ENCODE measurements around the gene ARIH1.

ARIH1 gene

GRCh38 chr15:72487070-72487797 lies 13.1 kb downstream of the ARIH1 start:
- DNase-seq (ENCODE audit: low read depth), result no peak

- DNase-seq (ENCODE audit: low read depth), result no peak
Observed at GRCh38 chr15:72488558-72488957, 14.4 kb downstream of the ARIH1 start.

- DNase-seq (ENCODE audit: low read depth), result no peak
Observed at GRCh38 chr15:72489943-72490554, 15.9 kb downstream of the ARIH1 start.

GRCh38 chr15:72491768-72492167 lies 17.6 kb downstream of the ARIH1 start:
- DNase-seq (ENCODE audit: low read depth), result no peak

GRCh38 chr15:72492733-72493132 lies 18.6 kb downstream of the ARIH1 start:
- no peak for DNase-seq (ENCODE audit: low read depth)

GRCh38 chr15:72493220-72493619 lies 19.1 kb downstream of the ARIH1 start:
- DNase-seq (ENCODE audit: low read depth), result no peak

GRCh38 chr15:72495007-72495406 lies 20.9 kb downstream of the ARIH1 start:
- no peak for DNase-seq (ENCODE audit: low read depth)

GRCh38 chr15:72496783-72497182 lies 22.7 kb downstream of the ARIH1 start:
- no peak for DNase-seq (ENCODE audit: low read depth)

- DNase-seq (ENCODE audit: low read depth), result no peak
Observed at GRCh38 chr15:72497402-72497801, 23.3 kb downstream of the ARIH1 start.

- no peak for DNase-seq (ENCODE audit: low read depth)
Observed at GRCh38 chr15:72502220-72502809, 28.2 kb downstream of the ARIH1 start.

- DNase-seq (ENCODE audit: low read depth), result no peak
Observed at GRCh38 chr15:72503147-72503546, 29.0 kb downstream of the ARIH1 start.

- DNase-seq (ENCODE audit: low read depth), result no peak
Observed at GRCh38 chr15:72507402-72508092, 33.4 kb downstream of the ARIH1 start.

GRCh38 chr15:72509484-72509883 lies 35.4 kb downstream of the ARIH1 start:
- no peak for DNase-seq (ENCODE audit: low read depth)

- DNase-seq (ENCODE audit: low read depth), result no peak
Observed at GRCh38 chr15:72511536-72511935, 37.4 kb downstream of the ARIH1 start.

- DNase-seq (ENCODE audit: low read depth), result no peak
Observed at GRCh38 chr15:72515591-72516389, 41.7 kb downstream of the ARIH1 start.

- DNase-seq (ENCODE audit: low read depth), result no peak
Observed at GRCh38 chr15:72516777-72517176, 42.6 kb downstream of the ARIH1 start.

GRCh38 chr15:72521682-72522081 lies 47.6 kb downstream of the ARIH1 start:
- DNase-seq (ENCODE audit: low read depth), result no peak

GRCh38 chr15:72532991-72533601 lies 59.0 kb downstream of the ARIH1 start:
- DNase-seq (ENCODE audit: low read depth), result no peak

GRCh38 chr15:72534523-72534922 lies 60.4 kb downstream of the ARIH1 start:
- no peak for DNase-seq (ENCODE audit: low read depth)

- DNase-seq (ENCODE audit: low read depth), result no peak
Observed at GRCh38 chr15:72535911-72536310, 61.8 kb downstream of the ARIH1 start.

- DNase-seq (ENCODE audit: low read depth), result no peak
Observed at GRCh38 chr15:72536506-72536905, 62.4 kb downstream of the ARIH1 start.

- no peak for DNase-seq (ENCODE audit: low read depth)
Observed at GRCh38 chr15:72538931-72539330, 64.8 kb downstream of the ARIH1 start.

All from CMK (cell line).